Measurements from ENCODE around the gene TPP2.

Gene TPP2

DNA sequence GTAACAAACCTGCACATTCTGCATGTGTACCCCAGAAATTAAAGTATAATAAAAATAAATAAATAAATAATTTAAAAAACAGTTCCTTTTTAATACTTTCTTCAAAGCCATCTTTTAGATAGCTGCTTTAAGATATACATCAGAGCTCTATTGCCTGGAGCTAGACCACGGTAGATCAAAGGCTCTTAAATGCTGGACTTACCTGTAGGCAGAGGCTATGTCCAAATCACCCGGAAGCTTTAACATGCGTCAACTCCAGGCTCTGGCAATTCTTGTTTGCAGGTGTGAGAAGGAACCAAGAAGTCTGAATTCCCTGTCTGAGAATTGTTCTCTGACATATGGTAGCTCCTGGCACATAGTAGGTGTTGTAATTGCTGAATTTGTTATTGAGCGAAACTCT lies 99.7 kb downstream of the TPP2 start:
- FAIRE-seq: no peak

GRCh38 chr13:102697264-102697663 lies 100.5 kb downstream of the TPP2 start:
- FAIRE-seq: no peak

GRCh38 chr13:102697929-102698648 lies 101.3 kb downstream of the TPP2 start:
- FAIRE-seq: no peak

DNA sequence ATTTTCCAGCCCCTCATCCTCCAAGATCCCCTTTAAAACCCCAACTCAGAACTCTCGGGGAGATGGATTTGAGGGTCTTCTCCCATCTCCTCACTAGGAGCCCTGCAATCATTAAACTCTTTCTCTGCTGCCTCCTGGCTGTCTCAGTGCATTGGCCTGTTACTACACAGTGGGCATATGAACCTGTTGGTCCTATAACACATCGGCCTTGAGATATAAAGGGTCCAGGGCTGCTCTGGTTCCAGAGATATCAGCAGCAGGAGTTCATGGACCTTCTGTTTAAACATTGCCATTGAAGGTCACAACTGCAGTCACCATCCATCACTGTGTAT lies 101.8 kb downstream of the TPP2 start:
- FAIRE-seq: no peak

DNA sequence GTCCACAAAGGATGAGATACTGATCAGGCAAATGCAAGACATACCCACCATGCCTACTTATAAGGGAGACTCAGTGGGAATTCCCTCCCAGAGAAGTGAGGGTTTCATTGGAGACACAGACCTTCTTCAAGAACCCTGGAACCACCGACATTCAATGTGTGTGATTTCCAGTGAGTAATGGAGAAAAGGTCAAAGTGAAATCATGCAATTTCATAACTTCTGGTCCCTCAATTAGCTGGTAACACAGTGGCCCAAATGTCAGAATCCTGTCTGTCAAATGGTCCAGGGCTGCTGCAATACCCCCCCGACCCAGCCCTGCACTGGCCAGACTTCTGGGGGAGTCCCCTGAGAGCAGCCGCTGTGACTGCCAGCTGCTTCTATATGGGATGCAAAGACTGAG lies 102.7 kb downstream of the TPP2 start:
- FAIRE-seq: no peak

DNA sequence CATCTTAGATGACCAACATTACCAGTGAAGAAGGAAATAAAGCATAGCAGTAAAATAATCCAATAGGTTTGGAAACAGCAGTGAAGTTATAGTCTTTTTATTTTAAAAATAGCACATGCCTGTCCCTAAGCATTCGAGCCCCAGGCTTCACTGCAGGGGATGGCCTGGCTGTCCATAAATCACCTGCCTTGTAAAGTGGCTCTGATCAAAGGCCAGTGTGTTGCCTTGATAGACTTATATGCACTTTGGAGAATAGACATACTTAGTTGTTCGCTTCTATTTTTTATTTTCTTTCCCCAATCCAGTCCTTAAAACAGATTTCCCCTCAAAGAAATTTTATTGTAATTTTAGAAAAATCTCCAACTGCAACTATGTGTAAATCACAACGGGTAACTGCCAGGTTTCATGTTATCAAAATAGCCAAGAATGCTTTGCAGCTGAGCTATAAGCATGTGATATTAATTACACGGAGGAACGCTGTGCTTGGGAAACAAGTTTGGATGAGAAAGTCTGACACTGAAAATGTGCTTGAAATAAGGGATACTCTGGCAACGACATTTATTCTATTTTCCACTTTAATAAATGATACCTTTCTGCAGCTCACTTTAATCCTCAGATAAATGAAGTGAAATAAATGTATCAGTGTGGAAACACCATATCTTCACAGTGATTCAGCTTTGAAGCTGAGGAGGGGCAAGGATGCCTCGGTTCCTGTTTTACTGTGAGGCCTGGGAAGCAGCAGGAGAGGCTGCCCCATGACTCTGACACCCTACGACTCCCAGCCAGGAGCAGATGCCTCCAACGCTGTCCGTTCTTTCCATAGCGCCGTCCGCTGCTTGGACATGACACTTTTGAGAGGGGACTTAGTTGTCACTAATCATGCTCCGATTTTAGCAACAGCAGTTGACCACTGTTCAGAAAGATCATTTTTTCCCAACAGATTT lies 103.6 kb downstream of the TPP2 start:
- no peak for FAIRE-seq

DNA sequence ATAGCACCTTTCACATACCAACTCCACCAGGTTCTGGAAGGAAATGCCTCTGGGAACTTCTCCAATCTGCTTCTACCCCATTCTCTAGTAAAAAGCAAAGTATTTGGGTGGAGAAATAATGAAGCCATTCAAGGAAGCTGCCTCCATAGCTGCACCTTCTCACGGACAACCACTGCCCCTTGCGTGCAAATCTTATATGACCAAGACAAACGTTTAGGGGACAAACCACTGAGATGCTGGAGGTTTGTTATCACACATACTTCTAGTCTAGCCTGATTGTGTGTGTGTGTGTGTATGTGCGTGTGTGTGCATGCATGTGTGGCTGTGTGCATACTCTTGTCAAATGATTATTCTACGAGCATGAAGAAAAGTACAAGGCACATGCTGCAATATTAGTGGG lies 104.5 kb downstream of the TPP2 start:
- FAIRE-seq: no peak

GRCh38 chr13:102702965-102703725 lies 106.4 kb downstream of the TPP2 start:
- no peak for FAIRE-seq

GRCh38 chr13:102703726-102704035 lies 106.9 kb downstream of the TPP2 start:
- FAIRE-seq: no peak

- no peak for FAIRE-seq
These were observed 107.7 kb downstream of the TPP2 start for GRCh38 chr13:102704238-102705058.

GRCh38 chr13:102707467-102707866 lies 110.7 kb downstream of the TPP2 start:
- FAIRE-seq: no peak

- no peak for FAIRE-seq
These were observed 111.4 kb downstream of the TPP2 start for GRCh38 chr13:102708211-102708610.

- FAIRE-seq: no peak
These were observed 112.2 kb downstream of the TPP2 start for GRCh38 chr13:102708991-102709390.

GRCh38 chr13:102709536-102709935 lies 112.8 kb downstream of the TPP2 start:
- FAIRE-seq: no peak

GRCh38 chr13:102710261-102710679 lies 113.5 kb downstream of the TPP2 start:
- no peak for FAIRE-seq

GRCh38 chr13:102715447-102715846 lies 118.7 kb downstream of the TPP2 start:
- FAIRE-seq: no peak

GRCh38 chr13:102718746-102719145 lies 122.0 kb downstream of the TPP2 start:
- FAIRE-seq: no peak

GRCh38 chr13:102721800-102722231 lies 125.0 kb downstream of the TPP2 start:
- FAIRE-seq: no peak

DNA sequence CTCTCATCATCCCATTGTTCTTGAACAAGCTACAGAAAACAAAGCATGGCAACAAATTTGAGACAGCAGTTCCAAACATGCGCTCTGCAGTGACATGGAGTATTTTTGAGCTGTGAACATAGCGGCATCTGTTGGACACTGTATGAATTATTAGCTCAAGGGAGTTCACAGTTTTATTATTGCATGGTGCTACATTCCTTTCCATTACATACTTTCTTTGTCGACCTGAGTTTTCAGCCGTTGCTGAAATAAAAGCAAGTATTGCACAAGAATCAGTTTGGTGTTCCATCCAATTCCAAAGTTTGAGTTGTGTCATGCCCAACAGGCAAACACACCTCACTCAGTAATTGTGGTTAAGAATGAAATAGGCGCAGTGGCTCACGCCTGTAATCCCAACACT lies 128.1 kb downstream of the TPP2 start:
- FAIRE-seq: no peak

DNA sequence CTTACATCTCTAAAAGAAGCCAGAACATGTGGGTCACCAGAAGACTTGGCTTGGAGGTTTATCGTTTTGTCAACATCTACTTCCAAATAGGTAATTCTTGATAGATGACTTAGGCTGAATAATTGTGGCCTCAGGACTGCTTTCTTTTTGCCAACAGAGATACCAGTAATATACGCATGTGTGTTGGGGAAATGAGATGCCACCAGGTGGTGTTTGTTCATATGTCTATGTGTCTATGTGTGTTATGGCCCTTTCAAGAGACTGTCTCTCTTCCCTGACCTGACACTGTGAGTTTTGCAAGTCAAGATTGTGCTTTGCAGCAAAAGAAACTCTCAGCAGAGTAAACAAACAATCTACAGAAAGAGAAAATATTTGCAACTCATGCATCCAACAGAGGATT lies 129.6 kb downstream of the TPP2 start:
- FAIRE-seq: no peak

Measured in G401.6 (cell line).